ENCODE measurements around the gene RBM15B. TPM values are rescaled to one million over a fixed set of nuclear protein-coding genes. Genes with fewer than 3 reads are reported as not detected.

RBM15B gene
- total RNA-seq, 4 donors from 2014 or later, result 26.3 to 35.3 (median 27.0) TPM

GRCh38 chr3:51380601-51381332 lies 10.3 kb upstream of the RBM15B start:
- TF ChIP-seq, protein P1, sequence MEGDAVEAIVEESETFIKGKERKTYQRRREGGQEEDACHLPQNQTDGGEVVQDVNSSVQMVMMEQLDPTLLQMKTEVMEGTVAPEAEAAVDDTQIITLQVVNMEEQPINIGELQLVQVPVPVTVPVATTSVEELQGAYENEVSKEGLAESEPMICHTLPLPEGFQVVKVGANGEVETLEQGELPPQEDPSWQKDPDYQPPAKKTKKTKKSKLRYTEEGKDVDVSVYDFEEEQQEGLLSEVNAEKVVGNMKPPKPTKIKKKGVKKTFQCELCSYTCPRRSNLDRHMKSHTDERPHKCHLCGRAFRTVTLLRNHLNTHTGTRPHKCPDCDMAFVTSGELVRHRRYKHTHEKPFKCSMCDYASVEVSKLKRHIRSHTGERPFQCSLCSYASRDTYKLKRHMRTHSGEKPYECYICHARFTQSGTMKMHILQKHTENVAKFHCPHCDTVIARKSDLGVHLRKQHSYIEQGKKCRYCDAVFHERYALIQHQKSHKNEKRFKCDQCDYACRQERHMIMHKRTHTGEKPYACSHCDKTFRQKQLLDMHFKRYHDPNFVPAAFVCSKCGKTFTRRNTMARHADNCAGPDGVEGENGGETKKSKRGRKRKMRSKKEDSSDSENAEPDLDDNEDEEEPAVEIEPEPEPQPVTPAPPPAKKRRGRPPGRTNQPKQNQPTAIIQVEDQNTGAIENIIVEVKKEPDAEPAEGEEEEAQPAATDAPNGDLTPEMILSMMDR (IDR thresholded peaks at IDR 0.05), result no peak
- TF ChIP-seq POLR2A (IDR thresholded peaks at IDR 0.05), result no peak
- WGBS, 2 donors, result 80 to 89% methylated on average over 1 to 5 of the region's 15 CpGs
- Histone ChIP-seq H3K4me3 (no peak overlapping the region), H3K9me3 (no peaks in the 10 kb centered on the region), H3K27ac (no peak overlapping the region), H3K27me3 (no peaks in the 10 kb centered on the region), H3K4me1 (peaks cover 6 to 19% (median 8%) of the 10 kb centered on the region in 3 donors), H3K36me3 (no peaks in the 10 kb centered on the region)
- DNase-seq, result no peak
- intact Hi-C loops (cut with DNase I), result no loop called here

DNA sequence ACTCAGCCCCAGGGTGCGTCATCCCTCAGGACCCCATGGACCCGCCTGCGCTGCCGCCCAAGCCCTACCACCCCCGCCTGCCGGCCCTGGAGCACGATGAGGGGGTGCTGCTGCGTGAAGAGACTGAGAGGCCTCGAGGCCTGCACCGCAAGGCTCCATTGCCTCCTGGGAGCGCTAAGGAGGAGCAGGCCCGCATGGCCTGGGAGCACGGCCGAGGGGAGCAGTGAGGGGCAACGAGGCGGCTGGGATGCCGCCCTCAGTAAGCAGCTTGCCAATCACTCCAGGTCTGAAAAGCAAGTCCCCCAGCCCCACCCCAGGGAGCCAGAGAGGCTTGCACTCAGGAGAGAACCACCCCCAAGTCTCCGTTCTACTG lies 9.8 kb upstream of the RBM15B start:
- intact Hi-C loops (cut with DNase I), result no loop called here

GRCh38 chr3:51382076-51382745 lies 8.9 kb upstream of the RBM15B start:
- H3K4me3 ChIP-seq, result no peak overlapping the region
- intact Hi-C loops (cut with DNase I), result no loop called here
- peaks cover 0 to 8% (median 0%) of the 10 kb centered on the region in 3 donors for H3K36me3 ChIP-seq
- H3K27ac ChIP-seq, result no peak overlapping the region
- WGBS, 2 donors, result 100% methylated on average over 1 to 2 of the region's 4 CpGs
- no peak for DNase-seq
- H3K9me3 ChIP-seq, result no peaks in the 10 kb centered on the region
- TF ChIP-seq, protein P1 (IDR thresholded peaks at IDR 0.05), result no peak
- TF ChIP-seq POLR2A (IDR thresholded peaks at IDR 0.05), result no peak
- no peaks in the 10 kb centered on the region for H3K27me3 ChIP-seq
- peaks cover 21 to 33% (median 22%) of the 10 kb centered on the region in 3 donors for H3K4me1 ChIP-seq

More for the DNA sequence above, 9.8 kb upstream of the RBM15B start:
- no peaks in the 10 kb centered on the region for H3K36me3 ChIP-seq
- WGBS, 2 donors, result 90 to 98% methylated on average over 4 to 6 of the region's 18 CpGs
- no peak overlapping the region for H3K27ac ChIP-seq
- no peak for TF ChIP-seq POLR2A (IDR thresholded peaks at IDR 0.05)
- TF ChIP-seq, protein P1 (IDR thresholded peaks at IDR 0.05), result no peak
- H3K9me3 ChIP-seq, result no peaks in the 10 kb centered on the region
- DNase-seq, result no peak
- H3K4me1 ChIP-seq, result peaks cover 12 to 24% (median 14%) of the 10 kb centered on the region in 3 donors
- H3K4me3 ChIP-seq, result no peak overlapping the region
- no peaks in the 10 kb centered on the region for H3K27me3 ChIP-seq

DNA sequence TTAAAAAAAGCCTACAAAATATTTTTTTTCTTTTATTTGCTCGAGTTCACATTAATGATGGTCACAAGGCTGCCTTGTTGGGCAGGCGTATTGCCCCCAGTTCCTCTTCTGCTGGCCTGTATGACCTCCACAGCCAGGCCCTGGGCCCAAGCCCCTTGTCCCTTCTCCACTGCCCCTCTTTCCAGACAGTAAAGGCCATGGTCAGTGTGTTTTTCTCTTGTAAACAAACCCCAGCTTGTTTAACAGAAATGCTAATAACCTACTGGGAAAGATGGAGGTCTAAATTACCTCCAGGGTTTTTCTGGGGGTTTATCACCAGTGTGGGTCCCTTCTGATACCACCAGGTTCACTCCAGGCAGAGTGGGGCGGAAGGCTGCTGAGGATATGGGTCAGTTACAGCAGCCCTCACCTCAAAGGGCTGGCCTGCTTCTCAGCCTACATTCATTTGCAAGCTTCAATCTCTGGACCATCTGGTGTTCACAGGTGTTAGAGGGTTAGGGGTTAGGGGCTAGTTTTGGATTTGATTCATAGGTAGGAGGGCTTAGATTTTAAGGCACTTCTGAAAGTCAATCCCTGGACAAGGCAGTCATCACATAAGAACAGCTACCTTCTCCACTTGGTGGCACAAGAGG lies 8.0 kb upstream of the RBM15B start:
- Histone ChIP-seq H3K36me3 (peaks cover 0 to 14% (median 0%) of the 10 kb centered on the region in 3 donors), H3K4me1 (peaks cover 29 to 42% (median 31%) of the 10 kb centered on the region in 3 donors), H3K27ac (no peak overlapping the region), H3K4me3 (no peak overlapping the region), H3K27me3 (no peaks in the 10 kb centered on the region), H3K9me3 (no peaks in the 10 kb centered on the region)
- 80 to 97% methylated on average over 3 of the region's 3 CpGs for WGBS, 2 donors
- DNase-seq, result no peak
- intact Hi-C loops (cut with DNase I), result no loop called here
- TF ChIP-seq, protein P1 (IDR thresholded peaks at IDR 0.05), result no peak
- TF ChIP-seq POLR2A (IDR thresholded peaks at IDR 0.05), result no peak

Measured in esophagus squamous epithelium (tissue), 5 donors.